Epithelial cell of proximal tubule (primary cell): ENCODE data around the gene STRIP1. TPM values are rescaled to one million over a fixed set of nuclear protein-coding genes. Genes with fewer than 3 reads are reported as not detected.

ENCODE experiments used
- DNase-seq: peaks from one replicate; pipeline ENCODE4 v3.0.0-alpha.2; 2011; ENCODE audit warnings: low read depth
- H3K4me3 ChIP-seq: 2 replicates; pipeline ENCODE4 v1.5.1; 2011; ENCODE audit warnings: low read depth, mild to moderate bottlenecking, low read length
- CTCF ChIP-seq: conservative IDR thresholded peaks from 2 replicates; pipeline ENCODE4 v1.5.1; 2012; ENCODE audit warnings: low read depth, mild to moderate bottlenecking, low read length
- total RNA-seq: library from RNA; depleted of rRNA; stranded (reverse); fragments of >200 nt; gene quantifications from 2 replicates; pipeline ENCODE4 v1.2.3, GENCODE V29; 2015

The STRIP1 gene
- total RNA-seq, 1 donor from 2014 or later = 28.9 TPM

- no peak overlapping the region for H3K4me3 ChIP-seq
- no peak for DNase-seq
- TF ChIP-seq CTCF = no peak
These were observed 57.4 kb downstream of the STRIP1 start for GRCh38 chr1:110091791-110092190.

- TF ChIP-seq CTCF = no peak
- H3K4me3 ChIP-seq = no peak overlapping the region
- DNase-seq = no peak
These were observed 58.6 kb downstream of the STRIP1 start for GRCh38 chr1:110092991-110093390.

GRCh38 chr1:110094931-110095654, 60.7 kb downstream of the STRIP1 start:
- no peak for TF ChIP-seq CTCF
- H3K4me3 ChIP-seq = no peak overlapping the region
- DNase-seq = no peak

- no peak for DNase-seq
- no peak for TF ChIP-seq CTCF
- no peak overlapping the region for H3K4me3 ChIP-seq
These were observed 63.2 kb downstream of the STRIP1 start for GRCh38 chr1:110097507-110098221.

- H3K4me3 ChIP-seq = no peak overlapping the region
- DNase-seq = no peak
- TF ChIP-seq CTCF = no peak
These were observed 64.0 kb downstream of the STRIP1 start for GRCh38 chr1:110098222-110099026.

GRCh38 chr1:110100335-110100734, 65.9 kb downstream of the STRIP1 start:
- no peak for TF ChIP-seq CTCF
- no peak for DNase-seq
- H3K4me3 ChIP-seq = no peak overlapping the region
